GM12873 (cell line): ENCODE measurements around the gene NT5C2.

ENCODE experiments used
- TF ChIP-seq, protein P1 (sequence below): IDR thresholded peaks from 2 replicates; pipeline ENCODE4 v1.5.1; 2012; ENCODE audit warnings: low read depth, mild to moderate bottlenecking, moderate library complexity, low read length, control low read depth; ENCODE audit not compliant: insufficient read depth; ENCODE audit errors: missing control alignments

NT5C2 gene

DNA sequence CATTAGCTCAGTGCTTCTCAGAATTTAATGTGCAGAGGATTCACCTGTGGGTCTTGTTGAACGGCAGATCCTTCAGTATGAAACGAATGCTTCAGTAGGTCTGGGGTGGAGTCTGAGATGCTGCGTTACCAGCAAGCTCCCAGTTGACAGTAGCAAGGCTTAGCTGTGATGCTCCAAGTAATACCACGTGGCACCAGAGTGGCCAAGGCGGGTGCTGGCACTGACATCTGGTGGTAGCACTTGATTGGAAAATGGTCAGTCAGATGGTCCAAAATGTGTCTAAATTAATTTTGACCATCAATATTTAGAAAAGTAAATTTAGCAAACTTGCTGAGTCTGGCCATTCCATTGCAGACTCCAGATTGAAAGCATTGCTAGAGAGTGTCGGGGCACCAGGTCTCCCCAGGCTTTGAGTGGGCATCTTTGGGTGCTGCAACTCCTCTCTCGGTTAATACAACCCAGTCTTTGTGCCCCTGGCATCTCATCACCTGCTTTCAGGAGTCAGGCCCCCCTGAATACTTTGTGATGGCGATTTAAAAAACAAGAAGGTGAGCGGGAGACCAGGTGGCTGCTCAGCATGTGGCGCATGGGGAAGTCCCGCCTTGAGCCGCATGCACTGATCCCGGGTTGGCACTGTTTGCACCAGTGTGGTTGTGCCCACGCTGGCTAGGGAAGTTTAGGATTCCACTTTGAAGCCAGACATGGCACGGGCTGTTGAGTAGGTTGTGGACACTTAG lies 130.1 kb downstream of the NT5C2 start:
- TF ChIP-seq, protein P1, sequence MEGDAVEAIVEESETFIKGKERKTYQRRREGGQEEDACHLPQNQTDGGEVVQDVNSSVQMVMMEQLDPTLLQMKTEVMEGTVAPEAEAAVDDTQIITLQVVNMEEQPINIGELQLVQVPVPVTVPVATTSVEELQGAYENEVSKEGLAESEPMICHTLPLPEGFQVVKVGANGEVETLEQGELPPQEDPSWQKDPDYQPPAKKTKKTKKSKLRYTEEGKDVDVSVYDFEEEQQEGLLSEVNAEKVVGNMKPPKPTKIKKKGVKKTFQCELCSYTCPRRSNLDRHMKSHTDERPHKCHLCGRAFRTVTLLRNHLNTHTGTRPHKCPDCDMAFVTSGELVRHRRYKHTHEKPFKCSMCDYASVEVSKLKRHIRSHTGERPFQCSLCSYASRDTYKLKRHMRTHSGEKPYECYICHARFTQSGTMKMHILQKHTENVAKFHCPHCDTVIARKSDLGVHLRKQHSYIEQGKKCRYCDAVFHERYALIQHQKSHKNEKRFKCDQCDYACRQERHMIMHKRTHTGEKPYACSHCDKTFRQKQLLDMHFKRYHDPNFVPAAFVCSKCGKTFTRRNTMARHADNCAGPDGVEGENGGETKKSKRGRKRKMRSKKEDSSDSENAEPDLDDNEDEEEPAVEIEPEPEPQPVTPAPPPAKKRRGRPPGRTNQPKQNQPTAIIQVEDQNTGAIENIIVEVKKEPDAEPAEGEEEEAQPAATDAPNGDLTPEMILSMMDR, result no peak

DNA sequence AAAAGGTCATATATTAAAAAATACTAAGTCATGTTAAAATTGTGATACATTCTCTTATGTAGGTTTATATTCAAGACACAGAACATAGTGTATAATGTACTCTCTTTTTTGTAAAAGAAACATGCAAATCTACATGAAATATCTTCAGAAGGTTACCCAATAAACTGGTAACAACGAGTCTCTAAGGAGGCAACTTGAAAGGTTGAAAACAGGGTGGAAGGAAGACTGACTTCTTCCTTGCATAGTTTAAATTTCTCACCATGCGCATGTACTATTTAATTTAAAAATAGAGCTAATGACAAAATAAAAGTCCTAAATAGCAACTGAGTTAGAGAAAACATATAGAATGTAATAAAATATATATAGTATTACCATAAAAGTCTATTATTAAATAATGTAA lies 132.5 kb downstream of the NT5C2 start:
- TF ChIP-seq, protein P1, result no peak

- TF ChIP-seq, protein P1, result no peak
Measured at GRCh38 chr10:103058034-103058433, 135.0 kb downstream of the NT5C2 start.

DNA sequence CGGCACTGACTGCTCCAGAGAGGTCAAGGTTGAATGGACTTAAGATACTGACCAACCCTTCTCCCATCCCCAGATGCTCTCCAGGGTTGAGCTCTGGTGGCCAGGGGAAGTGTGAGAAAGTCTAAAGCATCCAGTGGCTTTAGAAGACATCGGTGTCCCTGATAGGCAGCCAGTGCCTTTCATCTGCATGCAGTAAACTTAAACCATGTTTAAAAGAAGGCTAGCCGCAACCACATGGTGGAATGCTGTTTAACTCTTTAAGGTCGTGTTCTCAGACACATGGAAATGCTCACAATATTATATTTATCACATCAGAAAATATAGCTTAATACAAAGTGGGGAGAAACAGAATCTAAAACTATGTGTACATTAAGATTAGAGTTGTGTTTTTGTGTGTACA lies 138.0 kb downstream of the NT5C2 start:
- TF ChIP-seq, protein P1, result no peak

DNA sequence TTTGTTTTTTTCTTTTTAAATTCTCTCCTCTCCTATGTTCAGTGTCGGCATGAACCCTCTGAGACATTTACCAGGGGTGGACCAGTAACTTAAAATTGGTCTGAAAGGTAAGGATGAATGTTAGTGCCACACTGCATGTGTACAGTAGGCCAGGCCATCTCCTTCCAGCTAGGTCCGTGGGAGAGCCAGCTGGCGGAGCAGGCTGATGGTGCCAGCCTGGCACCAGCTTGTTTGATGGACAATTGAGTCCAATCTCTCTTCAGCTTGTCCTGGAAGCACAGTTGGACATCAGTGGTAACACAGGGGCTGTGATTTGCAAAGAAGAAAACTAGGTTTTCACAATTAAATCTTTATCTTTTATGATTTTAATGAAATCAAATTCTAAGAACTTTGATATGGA lies 138.5 kb downstream of the NT5C2 start:
- TF ChIP-seq, protein P1, result no peak

DNA sequence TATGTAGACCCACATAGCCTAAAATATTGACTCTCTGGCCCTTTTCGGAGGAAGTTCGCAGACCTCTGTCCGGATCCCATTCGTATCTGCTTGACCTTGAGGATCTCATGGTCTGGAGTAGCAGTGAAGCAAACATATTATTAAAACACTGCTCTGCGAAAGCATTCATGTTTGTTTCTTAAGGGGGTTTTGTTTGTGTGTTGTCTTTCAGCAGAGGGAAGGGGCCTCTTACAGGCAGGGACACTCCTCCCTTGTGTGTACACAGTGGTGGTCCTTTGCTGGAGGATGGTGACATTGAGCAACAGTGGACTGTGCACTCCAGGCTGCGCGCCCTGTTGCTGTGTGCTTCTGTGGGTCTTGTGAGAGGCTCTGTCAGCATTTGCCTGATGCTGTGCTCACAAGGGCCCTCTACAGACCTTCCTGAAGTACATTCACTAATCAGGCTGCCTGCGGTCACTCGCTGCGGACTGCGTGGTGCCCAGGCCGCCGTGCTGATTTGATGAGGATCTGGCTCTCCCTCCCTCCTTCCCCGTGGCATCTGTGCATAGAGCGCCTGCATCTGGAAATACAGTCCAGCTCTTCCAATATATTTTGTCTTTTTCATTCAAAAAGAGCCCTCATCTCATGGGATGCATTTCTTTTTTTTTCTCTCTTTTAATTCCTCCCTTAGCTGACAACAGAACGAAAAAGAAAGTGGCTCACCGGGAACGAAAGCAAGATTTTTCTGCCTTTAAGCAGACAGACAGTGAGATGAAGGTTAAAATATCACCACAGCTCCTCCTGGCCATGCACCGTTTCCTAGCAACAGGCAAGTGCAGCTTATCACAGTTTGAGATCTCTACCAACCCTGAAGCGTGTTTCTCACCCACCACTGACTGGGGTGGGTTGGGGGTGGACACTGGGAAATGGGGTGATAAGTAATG lies 139.2 kb downstream of the NT5C2 start:
- TF ChIP-seq, protein P1, result peak; percentile 28

DNA sequence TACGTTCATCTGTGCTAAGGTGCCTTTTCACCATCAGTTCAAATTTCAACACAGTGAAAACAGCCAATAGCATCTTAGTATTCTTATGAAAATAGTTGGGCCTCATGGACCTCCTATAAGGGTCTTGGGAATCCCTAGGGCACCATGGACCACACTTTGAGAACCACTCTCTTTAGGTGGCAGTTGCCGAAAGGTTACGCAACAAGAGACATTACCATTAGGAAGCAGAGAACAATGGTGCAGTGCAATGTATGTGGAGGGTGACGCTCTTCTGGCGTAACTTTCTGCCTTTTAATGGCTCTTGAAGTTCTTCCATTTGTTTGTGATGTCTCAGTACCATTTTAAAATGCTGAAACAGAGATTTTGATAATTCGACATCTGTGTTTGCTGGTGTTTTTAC lies 143.8 kb downstream of the NT5C2 start:
- TF ChIP-seq, protein P1, result no peak
